Astrocyte (in vitro differentiated cells and primary cell): ENCODE results near the gene CRTC1. TPM values are rescaled to one million over a fixed set of nuclear protein-coding genes. Genes with fewer than 3 reads are reported as not detected.

Experiments used
- DNase-seq: peaks from one replicate; pipeline ENCODE4 v3.0.0-alpha.2; 2010; ENCODE audit warnings: low read depth
- FAIRE-seq: peaks from 2 replicates; lab custom pipeline; 2011; peaks lifted over from hg19 to GRCh38; lab: Jason Lieb, UNC
- H2AFZ ChIP-seq: 2 replicates; pipeline ENCODE4 v1.6.0; 2012; ENCODE audit warnings: low read depth, low read length, inconsistent platforms
- H3K27ac ChIP-seq: 2 replicates; pipeline ENCODE4 v1.5.1; 2011; ENCODE audit warnings: low read depth, low read length, inconsistent platforms
- H3K27me3 ChIP-seq: 2 replicates; pipeline ENCODE4 v1.6.0; 2011; ENCODE audit warnings: low read length, inconsistent platforms; ENCODE audit not compliant: insufficient read depth
- H3K36me3 ChIP-seq: 2 replicates; pipeline ENCODE4 v1.5.1; 2011; ENCODE audit warnings: low read length, inconsistent platforms; ENCODE audit not compliant: insufficient read depth
- H3K4me1 ChIP-seq: 2 replicates; pipeline ENCODE4 v1.5.1; 2011; ENCODE audit warnings: low read length, inconsistent platforms; ENCODE audit not compliant: insufficient read depth
- H3K4me2 ChIP-seq: 2 replicates; pipeline ENCODE4 v1.6.0; 2012; ENCODE audit warnings: low read length, inconsistent platforms
- H3K4me3 ChIP-seq: 2 replicates; pipeline ENCODE4 v1.5.1; 2011; ENCODE audit warnings: low read depth, mild to moderate bottlenecking, low read length, inconsistent platforms; ENCODE audit not compliant: insufficient read depth
- H3K79me2 ChIP-seq: 2 replicates; pipeline ENCODE4 v1.6.0; 2012; ENCODE audit warnings: mild to moderate bottlenecking, low read length, inconsistent platforms; ENCODE audit not compliant: insufficient read depth
- H3K9ac ChIP-seq: 2 replicates; pipeline ENCODE4 v1.6.0; 2012; ENCODE audit warnings: mild to moderate bottlenecking, low read length, inconsistent platforms
- H3K9me3 ChIP-seq: 2 replicates; pipeline ENCODE4 v1.5.1; 2012; ENCODE audit warnings: low read depth, mild to moderate bottlenecking, low read length, inconsistent platforms; ENCODE audit not compliant: insufficient read depth
- H4K20me1 ChIP-seq: 2 replicates; pipeline ENCODE4 v1.6.0; 2012; ENCODE audit warnings: low read length, inconsistent platforms; ENCODE audit not compliant: insufficient read depth
- H3K27ac Mint-ChIP-seq: one replicate; pipeline ENCODE4 v1.8.0; 2021; ENCODE audit warnings: mild to moderate bottlenecking, mixed read lengths; ENCODE audit not compliant: unreplicated experiment
- H3K27me3 Mint-ChIP-seq: one replicate; pipeline ENCODE4 v1.8.0; 2021; ENCODE audit warnings: low read depth, mixed read lengths; ENCODE audit not compliant: unreplicated experiment
- H3K36me3 Mint-ChIP-seq: one replicate; pipeline ENCODE4 v1.8.0; 2021; ENCODE audit warnings: low read depth, mixed read lengths; ENCODE audit not compliant: unreplicated experiment
- H3K4me1 Mint-ChIP-seq: one replicate; pipeline ENCODE4 v1.8.0; 2021; ENCODE audit warnings: low read depth, mixed read lengths; ENCODE audit not compliant: unreplicated experiment
- H3K4me3 Mint-ChIP-seq: one replicate; pipeline ENCODE4 v1.8.0; 2021; ENCODE audit warnings: mild to moderate bottlenecking, moderate library complexity, mixed read lengths; ENCODE audit not compliant: unreplicated experiment
- H3K9me3 Mint-ChIP-seq: one replicate; pipeline ENCODE4 v1.8.0; 2021; ENCODE audit warnings: mild to moderate bottlenecking, mixed read lengths; ENCODE audit not compliant: unreplicated experiment
- EZH2 ChIP-seq: IDR thresholded peaks from 2 replicates; pipeline ENCODE4 v1.6.1; 2012; ENCODE audit warnings: mild to moderate bottlenecking, low read length, inconsistent platforms; ENCODE audit not compliant: insufficient read depth
- total RNA-seq: library from RNA; stranded (reverse); gene quantifications from 2 replicates; pipeline ENCODE4 v1.2.1, GENCODE V29; 2021
- TF ChIP-seq, protein P1 (sequence below): IDR thresholded peaks from 2 replicates; pipeline ENCODE4 v1.5.1; 2011; ENCODE audit warnings: low read depth, mild to moderate bottlenecking, inconsistent platforms, low read length, moderate library complexity; ENCODE audit not compliant: insufficient read depth

CRTC1 gene
- total RNA-seq, 1 donor from 2014 or later = 8.4 TPM

DNA sequence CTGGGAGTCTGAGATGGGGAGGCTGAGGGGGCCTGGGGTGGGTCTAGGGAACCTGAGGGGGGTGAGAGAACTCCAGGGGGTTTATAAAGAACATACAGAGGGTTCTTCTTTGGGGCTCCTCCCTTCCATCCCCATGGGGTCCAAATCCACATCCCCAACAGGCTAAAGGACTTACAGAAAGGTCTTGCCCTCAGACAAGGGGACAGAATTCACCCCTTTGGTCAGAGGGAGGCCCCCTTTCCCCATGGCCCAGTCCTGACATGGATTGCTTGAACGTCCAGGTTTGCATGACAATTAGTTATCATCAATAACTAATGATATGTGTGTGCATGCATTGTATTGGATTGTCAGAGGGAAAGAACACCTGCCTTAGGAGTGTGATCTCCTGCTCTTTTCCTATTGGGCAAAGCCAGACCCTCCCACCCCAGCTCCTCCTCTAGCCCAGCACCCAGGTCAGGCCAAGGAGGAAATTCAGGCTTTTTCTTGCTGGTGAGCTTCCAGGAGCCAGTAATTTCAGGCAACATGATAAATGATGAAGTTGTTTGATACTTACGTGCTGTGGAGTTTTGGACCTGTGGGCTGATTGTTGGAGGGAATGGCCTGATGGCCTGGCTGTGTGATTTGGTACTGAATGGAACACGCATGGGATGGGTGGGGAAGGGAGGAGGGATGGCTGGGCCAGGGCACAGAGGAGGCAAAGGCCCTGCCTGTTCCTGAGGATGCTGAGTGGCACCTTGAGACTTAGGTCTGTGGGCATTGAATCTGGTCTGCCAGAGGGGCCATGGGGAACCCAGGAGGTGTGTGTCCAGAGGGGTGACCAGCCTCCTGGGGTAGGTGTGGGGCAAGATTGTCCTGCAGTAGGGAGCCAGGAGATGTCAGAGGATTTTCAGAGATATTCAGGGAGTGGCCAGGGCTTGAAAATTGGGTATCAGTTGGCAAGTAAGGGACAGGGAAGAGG, 45.5 kb upstream of the CRTC1 start:
- peak overlapping the region; percentile 62 for H3K4me3 ChIP-seq
- DNase-seq = no peak
- peak overlapping the region; percentile 85 for H3K4me3 Mint-ChIP-seq
- no peaks in the 10 kb centered on the region for H3K9me3 ChIP-seq
- peaks cover 8% of the 10 kb centered on the region for H3K79me2 ChIP-seq
- H3K27me3 Mint-ChIP-seq = peaks cover 19% of the 10 kb centered on the region
- no peak overlapping the region for H3K27ac Mint-ChIP-seq
- H3K36me3 ChIP-seq = no peaks in the 10 kb centered on the region
- H3K27ac ChIP-seq = no peak overlapping the region
- FAIRE-seq = no peak
- peaks cover 3% of the 10 kb centered on the region for H3K9me3 Mint-ChIP-seq
- H3K9ac ChIP-seq = peak overlapping the region; percentile 85
- TF ChIP-seq EZH2 = no peak
- TF ChIP-seq, protein P1, sequence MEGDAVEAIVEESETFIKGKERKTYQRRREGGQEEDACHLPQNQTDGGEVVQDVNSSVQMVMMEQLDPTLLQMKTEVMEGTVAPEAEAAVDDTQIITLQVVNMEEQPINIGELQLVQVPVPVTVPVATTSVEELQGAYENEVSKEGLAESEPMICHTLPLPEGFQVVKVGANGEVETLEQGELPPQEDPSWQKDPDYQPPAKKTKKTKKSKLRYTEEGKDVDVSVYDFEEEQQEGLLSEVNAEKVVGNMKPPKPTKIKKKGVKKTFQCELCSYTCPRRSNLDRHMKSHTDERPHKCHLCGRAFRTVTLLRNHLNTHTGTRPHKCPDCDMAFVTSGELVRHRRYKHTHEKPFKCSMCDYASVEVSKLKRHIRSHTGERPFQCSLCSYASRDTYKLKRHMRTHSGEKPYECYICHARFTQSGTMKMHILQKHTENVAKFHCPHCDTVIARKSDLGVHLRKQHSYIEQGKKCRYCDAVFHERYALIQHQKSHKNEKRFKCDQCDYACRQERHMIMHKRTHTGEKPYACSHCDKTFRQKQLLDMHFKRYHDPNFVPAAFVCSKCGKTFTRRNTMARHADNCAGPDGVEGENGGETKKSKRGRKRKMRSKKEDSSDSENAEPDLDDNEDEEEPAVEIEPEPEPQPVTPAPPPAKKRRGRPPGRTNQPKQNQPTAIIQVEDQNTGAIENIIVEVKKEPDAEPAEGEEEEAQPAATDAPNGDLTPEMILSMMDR = no peak
- H3K4me1 Mint-ChIP-seq = no peaks in the 10 kb centered on the region
- peaks cover 10% of the 10 kb centered on the region for H4K20me1 ChIP-seq
- no peaks in the 10 kb centered on the region for H3K4me1 ChIP-seq
- peaks cover 4% of the 10 kb centered on the region for H3K36me3 Mint-ChIP-seq
- H2AFZ ChIP-seq = no peak overlapping the region
- peak overlapping the region; percentile 88 for H3K4me2 ChIP-seq
- H3K27me3 ChIP-seq = peaks cover 7% of the 10 kb centered on the region

DNA sequence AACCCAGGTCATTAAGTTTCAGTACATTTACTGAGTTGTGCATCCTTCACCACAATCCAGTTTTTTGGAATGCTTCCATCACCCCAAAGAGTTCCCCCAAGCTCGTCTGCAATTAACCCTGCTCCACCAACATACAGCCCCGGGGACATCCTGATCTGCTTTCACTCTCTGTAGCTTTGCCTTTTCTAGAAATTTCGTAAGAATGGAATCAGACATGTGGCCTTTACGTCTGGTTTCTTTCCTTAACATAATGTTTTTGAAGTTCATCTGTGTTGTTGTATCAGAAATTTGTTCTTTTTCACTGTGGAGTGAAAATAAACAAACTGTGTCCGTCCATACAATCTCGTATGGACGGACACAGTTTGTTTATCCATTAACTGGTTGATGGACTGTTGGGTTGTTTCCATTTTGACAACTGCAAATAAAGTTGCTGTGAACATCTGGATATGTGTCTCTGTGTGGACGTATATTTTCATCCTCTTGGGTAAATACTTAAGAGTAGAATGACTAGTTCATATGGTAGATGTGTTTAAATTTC, 43.7 kb upstream of the CRTC1 start:
- Histone ChIP-seq H4K20me1 (peaks cover 13% of the 10 kb centered on the region), H3K9me3 (peaks cover 6% of the 10 kb centered on the region), H3K4me2 (no peak overlapping the region), H3K27ac (no peak overlapping the region), H3K9ac (no peak overlapping the region), H2AFZ (no peak overlapping the region), H3K4me3 (no peak overlapping the region), H3K36me3 (no peaks in the 10 kb centered on the region), H3K27me3 (peaks cover 4% of the 10 kb centered on the region), H3K4me1 (peaks cover 4% of the 10 kb centered on the region), H3K79me2 (peaks cover 8% of the 10 kb centered on the region)
- no peak for TF ChIP-seq EZH2
- TF ChIP-seq, protein P1 = no peak
- FAIRE-seq (no peak), DNase-seq (no peak)
- peaks cover 9% of the 10 kb centered on the region for H3K9me3 Mint-ChIP-seq
- H3K27me3 Mint-ChIP-seq = peaks cover 9% of the 10 kb centered on the region
- no peak overlapping the region for H3K27ac Mint-ChIP-seq
- peak overlapping the region; percentile 34 for H3K4me3 Mint-ChIP-seq
- peaks cover 2% of the 10 kb centered on the region for H3K4me1 Mint-ChIP-seq
- H3K36me3 Mint-ChIP-seq = peaks cover 7% of the 10 kb centered on the region
